ENCODE measurements around the gene CLEC3B. TPM values are rescaled to one million over a fixed set of nuclear protein-coding genes. Genes with fewer than 3 reads are reported as not detected.

CLEC3B gene, protein sequence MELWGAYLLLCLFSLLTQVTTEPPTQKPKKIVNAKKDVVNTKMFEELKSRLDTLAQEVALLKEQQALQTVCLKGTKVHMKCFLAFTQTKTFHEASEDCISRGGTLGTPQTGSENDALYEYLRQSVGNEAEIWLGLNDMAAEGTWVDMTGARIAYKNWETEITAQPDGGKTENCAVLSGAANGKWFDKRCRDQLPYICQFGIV
- 0.49 TPM in 1 of 5 replicates, not detected in the others for total RNA-seq (2022; extraction: Qiagen RNA extraction; ENCODE audit: low read depth)

DNA sequence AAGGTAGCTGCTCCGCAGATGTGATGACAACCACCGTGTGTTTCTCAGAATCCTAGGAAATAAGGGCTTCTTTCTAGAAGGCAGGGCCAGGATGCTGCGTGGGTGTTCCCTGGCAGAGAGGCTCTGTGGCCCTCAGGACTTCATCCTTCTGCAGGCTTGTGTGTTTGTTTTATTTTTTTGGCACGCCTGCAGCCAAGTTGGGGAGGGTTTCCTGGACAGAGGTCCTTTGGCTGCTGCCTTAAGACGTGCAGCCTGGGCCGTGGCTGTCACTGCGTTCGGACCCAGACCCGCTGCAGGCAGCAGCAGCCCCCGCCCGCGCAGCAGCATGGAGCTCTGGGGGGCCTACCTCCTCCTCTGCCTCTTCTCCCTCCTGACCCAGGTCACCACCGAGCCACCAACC is at the start of gene CLEC3B:
CLEC3B (plus strand) TSS at position 266 of the 400 bp plus-strand sequence; CDS start at position 326, 60 bp downstream.

Other genes starting within 250 kb of the CLEC3B start
- 5.7 to 10.6 TPM (median 9.8 TPM) in 5 replicates for gene TMEM42, start 164.4 kb upstream of the CLEC3B start, total RNA-seq (2022; extraction: Qiagen RNA extraction; ENCODE audit: low read depth)
- 0.02 to 0.08 TPM (median 0.06 TPM) in 4 of 5 replicates, not detected in the other for gene TGM4, start 151.7 kb upstream of the CLEC3B start, total RNA-seq (2022; extraction: Qiagen RNA extraction; ENCODE audit: low read depth)
- gene ZDHHC3, start 50.1 kb upstream of the CLEC3B start, total RNA-seq (2022; extraction: Qiagen RNA extraction; ENCODE audit: low read depth): 34.3 to 39.2 TPM (median 37.4 TPM) in 5 replicates
- gene EXOSC7, start 50.1 kb upstream of the CLEC3B start, total RNA-seq (2022; extraction: Qiagen RNA extraction; ENCODE audit: low read depth): 45.5 to 51.5 TPM (median 47.1 TPM) in 5 replicates
- 13.6 to 18.8 TPM (median 15.7 TPM) in 5 replicates for gene CDCP1, start 120.1 kb downstream of the CLEC3B start, total RNA-seq (2022; extraction: Qiagen RNA extraction; ENCODE audit: low read depth)
- 16.2 to 29.5 TPM (median 24.2 TPM) in 5 replicates for gene TMEM158, start 200.0 kb downstream of the CLEC3B start, total RNA-seq (2022; extraction: Qiagen RNA extraction; ENCODE audit: low read depth)

Data from A549 treated with CpdA at 1 μM for 4 hours (cell line).